Muscle layer of colon (tissue), 2 donors: ENCODE results near the gene CTDP1.
A peak's percentile ranks its signal among the peaks of the same experiment; 100 is the strongest.

Experiments used
- H3K27ac ChIP-seq: one replicate; pipeline ENCODE4 v1.7.0; 2013; ENCODE audit warnings: low read depth, mild to moderate bottlenecking, low read length, moderate library complexity
- H3K27me3 ChIP-seq, 2 donors: one replicate each; pipeline ENCODE4 v1.7.0; 2013; ENCODE audit warnings: low read length in 2 of 2, mild to moderate bottlenecking in 2 of 2; ENCODE audit not compliant: insufficient read depth in 2 of 2, control insufficient read depth in 1 of 2
- H3K36me3 ChIP-seq: one replicate; pipeline ENCODE4 v1.7.0; 2013; ENCODE audit warnings: mild to moderate bottlenecking, low read length; ENCODE audit not compliant: insufficient read depth
- H3K4me1 ChIP-seq: one replicate; pipeline ENCODE4 v1.7.0; 2013; ENCODE audit warnings: mild to moderate bottlenecking, low read length; ENCODE audit not compliant: insufficient read depth
- H3K4me3 ChIP-seq, 2 donors: one replicate each; pipeline ENCODE4 v1.7.0; 2013; ENCODE audit warnings: low read length in 2 of 2, low read depth in 1 of 2, mild to moderate bottlenecking in 1 of 2, moderate library complexity in 1 of 2
- H3K9ac ChIP-seq: one replicate; pipeline ENCODE4 v1.7.0; 2013; ENCODE audit warnings: low read length
- H3K9me3 ChIP-seq: one replicate; pipeline ENCODE4 v1.7.0; 2013; ENCODE audit warnings: mild to moderate bottlenecking, low read length
- donor health status: abdominal sarcoma.
- donor health status: Adenocarcinoma of cecum.

The CTDP1 gene

GRCh38 chr18:79784071-79784913, 104.7 kb downstream of the CTDP1 start:
- Histone ChIP-seq H3K9me3 (no peaks in the 10 kb centered on the region), H3K27me3 (peaks cover 15 to 58% of the 10 kb centered on the region in 2 donors), H3K4me3 (no peak overlapping the region), H3K36me3 (no peaks in the 10 kb centered on the region), H3K4me1 (no peaks in the 10 kb centered on the region), H3K9ac (no peak overlapping the region), H3K27ac (no peak overlapping the region)

- no peaks in the 10 kb centered on the region for H3K9me3 ChIP-seq
- H3K27ac ChIP-seq, result no peak overlapping the region
- H3K9ac ChIP-seq, result no peak overlapping the region
- H3K27me3 ChIP-seq, result peaks cover 15 to 67% of the 10 kb centered on the region in 2 donors
- no peaks in the 10 kb centered on the region for H3K4me1 ChIP-seq
- H3K36me3 ChIP-seq, result no peaks in the 10 kb centered on the region
- H3K4me3 ChIP-seq, result no peak overlapping the region
These were observed 105.6 kb downstream of the CTDP1 start for GRCh38 chr18:79784965-79785770.

- Histone ChIP-seq H3K27me3 (peaks cover 15 to 69% of the 10 kb centered on the region in 2 donors), H3K27ac (no peak overlapping the region), H3K9me3 (no peaks in the 10 kb centered on the region), H3K9ac (no peak overlapping the region), H3K4me1 (no peaks in the 10 kb centered on the region), H3K36me3 (no peaks in the 10 kb centered on the region), H3K4me3 (no peak overlapping the region)
These were observed 106.2 kb downstream of the CTDP1 start for GRCh38 chr18:79785831-79786230.

GRCh38 chr18:79786304-79786703, 106.7 kb downstream of the CTDP1 start:
- Histone ChIP-seq H3K9ac (no peak overlapping the region), H3K4me1 (no peaks in the 10 kb centered on the region), H3K9me3 (no peaks in the 10 kb centered on the region), H3K27ac (no peak overlapping the region), H3K36me3 (no peaks in the 10 kb centered on the region), H3K4me3 (no peak overlapping the region), H3K27me3 (peaks cover 15 to 69% of the 10 kb centered on the region in 2 donors)

GRCh38 chr18:79786786-79787526, 107.4 kb downstream of the CTDP1 start:
- H3K4me3 ChIP-seq, result no peak overlapping the region
- peaks cover 15 to 69% of the 10 kb centered on the region in 2 donors for H3K27me3 ChIP-seq
- no peak overlapping the region for H3K27ac ChIP-seq
- no peaks in the 10 kb centered on the region for H3K36me3 ChIP-seq
- H3K4me1 ChIP-seq, result no peaks in the 10 kb centered on the region
- no peak overlapping the region for H3K9ac ChIP-seq
- no peaks in the 10 kb centered on the region for H3K9me3 ChIP-seq

GRCh38 chr18:79787527-79787864, 107.9 kb downstream of the CTDP1 start:
- no peak overlapping the region for H3K27ac ChIP-seq
- no peak overlapping the region for H3K4me3 ChIP-seq
- no peak overlapping the region for H3K9ac ChIP-seq
- no peaks in the 10 kb centered on the region for H3K4me1 ChIP-seq
- H3K36me3 ChIP-seq, result no peaks in the 10 kb centered on the region
- no peaks in the 10 kb centered on the region for H3K9me3 ChIP-seq
- peaks cover 15 to 69% of the 10 kb centered on the region in 2 donors for H3K27me3 ChIP-seq

GRCh38 chr18:79787865-79788733, 108.5 kb downstream of the CTDP1 start:
- Histone ChIP-seq H3K27ac (no peak overlapping the region), H3K9ac (no peak overlapping the region), H3K27me3 (peaks cover 15 to 65% of the 10 kb centered on the region in 2 donors), H3K36me3 (no peaks in the 10 kb centered on the region), H3K4me3 (peak overlapping the region in 1 of 2 donors; percentile 20), H3K4me1 (no peaks in the 10 kb centered on the region), H3K9me3 (no peaks in the 10 kb centered on the region)

GRCh38 chr18:79788734-79789085, 109.1 kb downstream of the CTDP1 start:
- Histone ChIP-seq H3K9ac (no peak overlapping the region), H3K36me3 (no peaks in the 10 kb centered on the region), H3K4me3 (no peak overlapping the region), H3K9me3 (no peaks in the 10 kb centered on the region), H3K27ac (no peak overlapping the region), H3K4me1 (no peaks in the 10 kb centered on the region), H3K27me3 (peaks cover 15 to 65% of the 10 kb centered on the region in 2 donors)

- no peak overlapping the region for H3K27ac ChIP-seq
- H3K9ac ChIP-seq, result no peak overlapping the region
- no peaks in the 10 kb centered on the region for H3K9me3 ChIP-seq
- no peaks in the 10 kb centered on the region for H3K4me1 ChIP-seq
- no peak overlapping the region for H3K4me3 ChIP-seq
- H3K27me3 ChIP-seq, result peaks cover 15 to 59% of the 10 kb centered on the region in 2 donors
- H3K36me3 ChIP-seq, result no peaks in the 10 kb centered on the region
These were observed 109.7 kb downstream of the CTDP1 start for GRCh38 chr18:79789091-79789891.
